ENCODE measurements around the gene KRTAP1-5. TPM values are rescaled to one million over a fixed set of nuclear protein-coding genes. Genes with fewer than 3 reads are reported as not detected.

The KRTAP1-5 gene
- total and polyA plus RNA-seq, 2 donors (not counting 1 experiment from before 2014, with no cell fraction given): not detected

DNA sequence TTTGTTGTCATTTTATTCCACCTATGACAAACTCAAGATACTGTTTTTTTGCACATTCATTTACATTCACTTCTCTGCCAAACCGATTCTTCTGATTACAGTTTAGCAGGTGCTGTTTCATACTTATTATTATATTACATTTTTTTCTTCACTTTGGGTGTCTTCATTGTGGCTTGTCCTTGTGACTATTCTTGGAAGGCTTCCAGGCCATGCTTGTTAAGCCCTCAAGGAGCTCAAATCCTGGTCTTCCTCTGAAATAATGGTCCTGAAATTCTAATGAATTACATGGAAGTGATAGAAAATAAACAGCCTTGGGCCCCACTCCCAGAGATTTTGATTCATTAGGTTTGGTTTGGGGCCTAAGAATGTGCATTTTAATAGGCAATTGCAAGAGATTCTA lies 37.3 kb upstream of the KRTAP1-5 start:
- no peaks in the 10 kb centered on the region for H3K4me1 ChIP-seq (ENCODE audit: control insufficient read depth in 2 of 2, insufficient read depth in 2 of 2, low read length in 2 of 2)
- DNase-seq: no peak
- ChIA-PET POLR2A (no interaction called here), CTCF (no interaction called here)
- no peak overlapping the region for H3K27ac Mint-ChIP-seq
- no peaks in the 10 kb centered on the region for H3K79me2 ChIP-seq (ENCODE audit: control insufficient read depth, insufficient read depth, low read length)
- no peak overlapping the region for H3K4me3 ChIP-seq (ENCODE audit: control extremely low read depth in 1 of 5, extremely low read depth in 1 of 5, insufficient read depth in 1 of 5, low read depth in 2 of 5, low read length in 4 of 5)
- no peak for ATAC-seq (ENCODE audit: low read depth)
- H3K9me3 ChIP-seq (ENCODE audit: control extremely low read depth in 1 of 3, control insufficient read depth in 2 of 3, insufficient read depth in 1 of 3, low read length in 2 of 3): no peaks in the 10 kb centered on the region
- no peaks in the 10 kb centered on the region for H3K36me3 ChIP-seq (replicated peaks in 1 of 2; ENCODE audit: control extremely low read depth in 1 of 2, control insufficient read depth in 1 of 2, extremely low read depth in 1 of 2, insufficient read depth in 2 of 2, low read length in 1 of 2)
- no peak overlapping the region for H3K27ac ChIP-seq (ENCODE audit: low read length in 2 of 2)
- intact Hi-C loops (cut with micrococcal nuclease): no loop called here
- H2AFZ ChIP-seq (ENCODE audit: insufficient read depth, low read depth, low read length, poor library complexity, severe bottlenecking): no peak overlapping the region
- no peak for TF ChIP-seq EZH2 (IDR thresholded peaks at IDR 0.05; ENCODE audit: borderline replicate concordance, insufficient read depth, low read depth, low read length, poor library complexity, severe bottlenecking)
- TF ChIP-seq, protein P1, sequence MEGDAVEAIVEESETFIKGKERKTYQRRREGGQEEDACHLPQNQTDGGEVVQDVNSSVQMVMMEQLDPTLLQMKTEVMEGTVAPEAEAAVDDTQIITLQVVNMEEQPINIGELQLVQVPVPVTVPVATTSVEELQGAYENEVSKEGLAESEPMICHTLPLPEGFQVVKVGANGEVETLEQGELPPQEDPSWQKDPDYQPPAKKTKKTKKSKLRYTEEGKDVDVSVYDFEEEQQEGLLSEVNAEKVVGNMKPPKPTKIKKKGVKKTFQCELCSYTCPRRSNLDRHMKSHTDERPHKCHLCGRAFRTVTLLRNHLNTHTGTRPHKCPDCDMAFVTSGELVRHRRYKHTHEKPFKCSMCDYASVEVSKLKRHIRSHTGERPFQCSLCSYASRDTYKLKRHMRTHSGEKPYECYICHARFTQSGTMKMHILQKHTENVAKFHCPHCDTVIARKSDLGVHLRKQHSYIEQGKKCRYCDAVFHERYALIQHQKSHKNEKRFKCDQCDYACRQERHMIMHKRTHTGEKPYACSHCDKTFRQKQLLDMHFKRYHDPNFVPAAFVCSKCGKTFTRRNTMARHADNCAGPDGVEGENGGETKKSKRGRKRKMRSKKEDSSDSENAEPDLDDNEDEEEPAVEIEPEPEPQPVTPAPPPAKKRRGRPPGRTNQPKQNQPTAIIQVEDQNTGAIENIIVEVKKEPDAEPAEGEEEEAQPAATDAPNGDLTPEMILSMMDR (IDR thresholded peaks at IDR 0.05): no peak
- no peaks in the 10 kb centered on the region for H4K20me1 ChIP-seq (ENCODE audit: control insufficient read depth, insufficient read depth, low read length, poor library complexity, severe bottlenecking)
- H3K4me3 Mint-ChIP-seq: no peak overlapping the region
- peaks cover 0 to 6% (median 2%) of the 10 kb centered on the region in 4 experiments for H3K27me3 ChIP-seq (replicated peaks in 1 of 4; ENCODE audit: control extremely low read depth in 1 of 4, control insufficient read depth in 3 of 4, insufficient read depth in 4 of 4, low read length in 3 of 4)
- H3K27me3 Mint-ChIP-seq: peaks cover 31% of the 10 kb centered on the region
- no peak overlapping the region for H3K4me2 ChIP-seq (replicated peaks; ENCODE audit: low read depth, low read length, poor library complexity, severe bottlenecking)
- no peaks in the 10 kb centered on the region for H3K4me1 Mint-ChIP-seq
- no peak overlapping the region for H3K9ac ChIP-seq (ENCODE audit: low read length)
- no peaks in the 10 kb centered on the region for H3K9me3 Mint-ChIP-seq (ENCODE audit: insufficient read depth)
- WGBS (ENCODE audit: insufficient coverage): no CpG with 5 or more reads among the region's 1 CpG

DNA sequence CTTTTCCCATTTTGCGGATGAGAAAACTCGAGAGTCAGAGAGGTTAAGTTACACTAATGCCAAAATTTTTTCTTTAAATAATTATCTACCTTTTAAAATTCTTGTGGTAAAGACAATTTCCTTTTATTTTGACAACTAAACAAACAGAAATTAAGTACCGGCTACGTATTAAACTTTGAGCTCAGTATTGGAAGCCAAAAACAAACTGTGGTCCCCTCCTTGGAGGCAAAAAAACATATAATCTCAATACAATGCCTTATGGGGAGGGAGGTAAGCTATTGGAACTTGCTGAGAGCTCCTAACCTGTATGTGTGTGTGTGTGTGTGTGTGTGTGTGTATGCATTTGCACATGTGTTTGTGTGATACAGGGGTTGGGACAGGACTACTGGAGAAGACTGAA lies 36.4 kb upstream of the KRTAP1-5 start:
- no peak overlapping the region for H3K4me3 Mint-ChIP-seq
- Histone ChIP-seq H3K4me1 (ENCODE audit: control insufficient read depth in 2 of 2, insufficient read depth in 2 of 2, low read length in 2 of 2) (no peaks in the 10 kb centered on the region), H4K20me1 (ENCODE audit: control insufficient read depth, insufficient read depth, low read length, poor library complexity, severe bottlenecking) (no peaks in the 10 kb centered on the region), H3K9me3 (ENCODE audit: control extremely low read depth in 1 of 3, control insufficient read depth in 2 of 3, insufficient read depth in 1 of 3, low read length in 2 of 3) (no peaks in the 10 kb centered on the region), H3K9ac (ENCODE audit: low read length) (no peak overlapping the region), H3K27me3 (replicated peaks in 1 of 4; ENCODE audit: control extremely low read depth in 1 of 4, control insufficient read depth in 3 of 4, insufficient read depth in 4 of 4, low read length in 3 of 4) (peaks cover 0 to 6% (median 2%) of the 10 kb centered on the region in 4 experiments), H2AFZ (ENCODE audit: insufficient read depth, low read depth, low read length, poor library complexity, severe bottlenecking) (no peak overlapping the region), H3K4me2 (replicated peaks; ENCODE audit: low read depth, low read length, poor library complexity, severe bottlenecking) (no peak overlapping the region), H3K79me2 (ENCODE audit: control insufficient read depth, insufficient read depth, low read length) (no peaks in the 10 kb centered on the region), H3K27ac (ENCODE audit: low read length in 2 of 2) (no peak overlapping the region), H3K36me3 (replicated peaks in 1 of 2; ENCODE audit: control extremely low read depth in 1 of 2, control insufficient read depth in 1 of 2, extremely low read depth in 1 of 2, insufficient read depth in 2 of 2, low read length in 1 of 2) (no peaks in the 10 kb centered on the region), H3K4me3 (ENCODE audit: control extremely low read depth in 1 of 5, extremely low read depth in 1 of 5, insufficient read depth in 1 of 5, low read depth in 2 of 5, low read length in 4 of 5) (no peak overlapping the region)
- ChIA-PET POLR2A (no interaction called here), CTCF (no interaction called here)
- intact Hi-C loops (cut with micrococcal nuclease): no loop called here
- H3K27ac Mint-ChIP-seq: no peak overlapping the region
- TF ChIP-seq, protein P1 (IDR thresholded peaks at IDR 0.05): no peak
- TF ChIP-seq EZH2 (IDR thresholded peaks at IDR 0.05; ENCODE audit: borderline replicate concordance, insufficient read depth, low read depth, low read length, poor library complexity, severe bottlenecking): no peak
- DNase-seq (no peak), ATAC-seq (ENCODE audit: low read depth) (no peak)
- H3K4me1 Mint-ChIP-seq: no peaks in the 10 kb centered on the region
- H3K27me3 Mint-ChIP-seq: peaks cover 37% of the 10 kb centered on the region
- H3K9me3 Mint-ChIP-seq (ENCODE audit: insufficient read depth): no peaks in the 10 kb centered on the region
- no CpG with 5 or more reads among the region's 4 CpGs for WGBS (ENCODE audit: insufficient coverage)

Measured in B cell (primary cell).